T-helper 17 cell (primary cell): ENCODE results near the gene MYO7B. TPM values are rescaled to one million over a fixed set of nuclear protein-coding genes. Genes with fewer than 3 reads are reported as not detected.

Experiments used
- ATAC-seq: fragments of 150-1000 bp; cut with Tn5 transposase; 2 replicates; pipeline ENCODE4 v1.10.0; 2021; ENCODE audit warnings: mild to moderate bottlenecking, moderate library complexity
- DNase-seq, 3 donors: peaks; one replicate each; pipeline versions ENCODE4 v3.0.0 to v3.0.0-alpha.2; 2020 to 2021
- H3K9me3 ChIP-seq: one replicate; pipeline ENCODE4 v1.7.0; 2013; ENCODE audit warnings: low read length, mild to moderate bottlenecking; ENCODE audit not compliant: control insufficient read depth, poor library complexity, severe bottlenecking
- H3K27ac Mint-ChIP-seq: one replicate; pipeline ENCODE4 v1.8.0; 2022; ENCODE audit warnings: mild to moderate bottlenecking, moderate library complexity, mixed read lengths
- H3K27me3 Mint-ChIP-seq: one replicate; pipeline ENCODE4 v1.8.0; 2022; ENCODE audit warnings: mixed read lengths
- H3K36me3 Mint-ChIP-seq: one replicate; pipeline ENCODE4 v1.8.0; 2022; ENCODE audit warnings: low read depth, mixed read lengths
- H3K4me1 Mint-ChIP-seq: one replicate; pipeline ENCODE4 v1.8.0; 2022; ENCODE audit warnings: mild to moderate bottlenecking, mixed read lengths
- H3K4me3 Mint-ChIP-seq: one replicate; pipeline ENCODE4 v1.8.0; 2022; ENCODE audit warnings: mild to moderate bottlenecking, moderate library complexity, mixed read lengths
- total RNA-seq, 4 donors: library from RNA in 2 of 4; stranded (reverse) in 2 of 4; gene quantifications; one replicate each; pipeline ENCODE4 v1.2.3 and lab custom pipeline; 2022 to 2026

MYO7B gene
- total RNA-seq, 2 donors from 2014 or later = 0.23 to 0.75 TPM

DNA sequence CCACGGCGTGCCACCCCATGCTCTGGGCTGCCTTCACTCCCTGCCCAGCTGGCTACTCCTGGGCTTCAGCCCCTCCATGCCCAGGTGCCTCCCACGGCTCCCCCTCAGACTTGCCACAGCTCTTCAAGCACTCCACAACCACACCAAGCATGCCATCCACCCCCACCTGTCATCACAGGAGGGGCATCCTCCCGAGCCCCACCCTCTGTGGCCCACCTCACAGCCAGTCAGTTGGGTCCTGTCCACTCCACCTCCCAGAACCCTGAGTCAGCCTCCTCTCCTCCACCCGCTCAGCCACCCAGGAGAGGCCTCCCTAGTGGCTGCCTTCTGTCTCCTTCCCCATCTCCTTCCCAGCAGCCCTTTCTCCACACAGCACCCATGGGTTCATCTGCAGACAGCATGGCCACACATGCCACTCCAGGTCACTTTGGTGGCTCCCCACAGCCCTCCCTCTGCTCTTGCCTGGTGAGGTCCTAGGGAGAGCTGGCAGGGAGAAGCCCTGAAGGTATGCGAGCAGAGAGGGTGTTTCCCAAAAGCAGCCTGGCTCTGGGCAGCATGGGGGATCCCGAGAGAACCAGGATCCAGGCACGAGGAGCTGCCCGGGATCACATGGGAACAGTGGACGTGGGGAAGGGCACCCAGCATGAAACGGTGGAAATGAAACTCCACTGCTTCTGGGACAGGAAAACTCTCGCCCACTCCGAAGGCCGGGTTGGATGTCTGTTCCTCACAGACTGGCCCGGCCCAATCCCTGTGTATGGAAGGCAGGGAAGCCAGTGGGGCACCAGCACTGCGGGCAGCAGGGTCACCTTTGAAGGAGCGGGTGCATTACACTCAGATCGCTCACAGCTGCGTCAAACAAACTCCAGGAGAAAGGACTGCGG is 137.1 kb downstream of the MYO7B start:
- H3K9me3 ChIP-seq = no peaks in the 10 kb centered on the region
- DNase-seq (no peak), ATAC-seq (no peak)
- Mint-ChIP-seq H3K4me1 (peaks cover 16% of the 10 kb centered on the region), H3K36me3 (peaks cover 8% of the 10 kb centered on the region), H3K4me3 (no peak overlapping the region), H3K27me3 (peaks cover 72% of the 10 kb centered on the region), H3K27ac (no peak overlapping the region)

DNA sequence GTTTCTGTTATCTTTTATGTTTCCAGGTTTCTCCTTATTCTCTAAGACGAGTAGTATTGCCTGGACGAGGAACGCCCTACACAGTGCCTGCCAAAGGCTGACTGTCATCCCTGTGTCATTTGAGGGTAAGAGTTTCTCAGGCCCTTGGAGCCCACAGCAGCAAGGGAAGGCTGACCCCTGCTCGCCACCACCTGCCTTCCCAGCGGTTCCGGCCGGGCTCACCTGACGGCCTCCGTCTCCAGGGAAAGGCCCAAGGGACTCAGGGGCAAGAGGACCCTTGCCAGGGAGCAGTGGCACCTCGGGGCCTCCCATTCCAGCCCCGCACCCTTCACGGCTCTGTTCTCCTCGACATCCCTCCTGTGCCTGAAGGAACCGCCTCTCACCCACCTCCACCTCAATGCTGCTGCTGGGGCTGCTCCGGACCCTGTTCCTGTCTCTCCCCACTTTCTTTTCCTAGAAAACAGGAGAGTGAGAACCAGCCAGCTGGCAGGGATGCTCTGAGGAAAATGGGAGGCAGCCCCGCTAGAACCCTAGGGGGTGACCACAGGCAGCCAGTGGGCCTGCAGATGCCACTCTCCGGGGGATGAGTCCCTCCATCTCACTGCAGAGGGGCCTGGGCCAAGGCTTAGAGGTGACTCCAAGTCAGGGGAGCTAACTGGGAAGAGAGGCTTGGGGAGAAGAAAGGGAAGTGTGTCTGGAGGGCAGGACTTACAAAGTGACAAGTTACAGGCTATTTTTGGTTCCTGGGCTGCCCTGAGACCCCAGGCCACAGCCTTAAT is 138.0 kb downstream of the MYO7B start:
- no peak for ATAC-seq
- H3K4me3 Mint-ChIP-seq = peak overlapping the region; percentile 82
- peaks cover 11% of the 10 kb centered on the region for H3K36me3 Mint-ChIP-seq
- peak overlapping the region; percentile 19 for H3K27ac Mint-ChIP-seq
- no peak for DNase-seq
- peaks cover 81% of the 10 kb centered on the region for H3K27me3 Mint-ChIP-seq
- H3K9me3 ChIP-seq = no peaks in the 10 kb centered on the region
- H3K4me1 Mint-ChIP-seq = peaks cover 16% of the 10 kb centered on the region

DNA sequence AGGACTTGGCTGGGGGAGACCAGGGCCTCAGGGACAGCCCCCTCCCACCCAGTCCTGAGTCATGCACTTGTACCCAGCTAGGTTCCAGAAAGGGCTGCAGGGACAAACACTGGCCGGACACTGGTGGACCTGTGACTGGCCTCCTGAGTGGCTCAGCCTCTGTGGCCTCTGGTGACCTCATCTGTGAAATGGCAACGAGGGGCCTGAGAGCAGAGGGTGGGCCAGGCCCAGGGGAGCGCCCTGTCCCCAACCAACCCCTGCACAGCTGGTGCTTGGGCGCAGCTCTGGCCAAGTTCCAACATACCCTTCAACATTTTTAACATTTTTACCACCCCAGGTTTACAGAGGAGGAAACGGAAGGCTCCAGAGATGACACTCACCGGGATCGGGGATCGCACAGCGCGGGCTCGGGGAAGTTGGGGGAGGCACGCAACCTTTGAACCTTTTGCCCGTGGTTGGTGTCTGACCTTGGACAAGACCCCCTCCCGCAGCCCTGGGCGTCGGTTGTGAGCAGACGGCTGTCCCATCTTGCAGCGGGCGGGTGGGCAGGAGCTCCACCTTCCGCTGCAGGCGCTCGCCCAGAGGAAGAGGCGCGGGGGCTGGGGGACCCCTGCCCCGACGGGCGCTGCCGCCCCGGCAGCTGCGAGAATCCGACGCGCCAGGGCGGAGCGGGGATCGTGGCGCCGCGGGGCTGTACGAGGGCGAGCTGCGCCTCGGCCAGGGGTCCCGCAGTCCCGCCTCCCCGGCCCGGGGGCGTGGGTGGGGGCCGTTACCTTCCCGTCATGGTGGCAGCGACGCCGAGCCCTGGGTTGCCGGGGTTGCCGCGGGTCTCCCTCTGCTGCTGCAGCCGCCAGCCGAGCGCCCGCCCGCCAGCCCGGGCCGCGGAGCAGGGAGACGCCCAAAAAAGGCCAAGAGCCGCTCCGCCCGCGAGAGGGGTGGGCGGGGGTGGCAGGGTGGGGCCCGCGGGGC is 139.0 kb downstream of the MYO7B start:
- DNase-seq (no peak), ATAC-seq (peak; percentile 59)
- Mint-ChIP-seq H3K27me3 (peaks cover 81% of the 10 kb centered on the region), H3K4me1 (peaks cover 16% of the 10 kb centered on the region), H3K4me3 (peak overlapping the region; percentile 82), H3K36me3 (peaks cover 14% of the 10 kb centered on the region), H3K27ac (peak overlapping the region; percentile 19)
- no peaks in the 10 kb centered on the region for H3K9me3 ChIP-seq

DNA sequence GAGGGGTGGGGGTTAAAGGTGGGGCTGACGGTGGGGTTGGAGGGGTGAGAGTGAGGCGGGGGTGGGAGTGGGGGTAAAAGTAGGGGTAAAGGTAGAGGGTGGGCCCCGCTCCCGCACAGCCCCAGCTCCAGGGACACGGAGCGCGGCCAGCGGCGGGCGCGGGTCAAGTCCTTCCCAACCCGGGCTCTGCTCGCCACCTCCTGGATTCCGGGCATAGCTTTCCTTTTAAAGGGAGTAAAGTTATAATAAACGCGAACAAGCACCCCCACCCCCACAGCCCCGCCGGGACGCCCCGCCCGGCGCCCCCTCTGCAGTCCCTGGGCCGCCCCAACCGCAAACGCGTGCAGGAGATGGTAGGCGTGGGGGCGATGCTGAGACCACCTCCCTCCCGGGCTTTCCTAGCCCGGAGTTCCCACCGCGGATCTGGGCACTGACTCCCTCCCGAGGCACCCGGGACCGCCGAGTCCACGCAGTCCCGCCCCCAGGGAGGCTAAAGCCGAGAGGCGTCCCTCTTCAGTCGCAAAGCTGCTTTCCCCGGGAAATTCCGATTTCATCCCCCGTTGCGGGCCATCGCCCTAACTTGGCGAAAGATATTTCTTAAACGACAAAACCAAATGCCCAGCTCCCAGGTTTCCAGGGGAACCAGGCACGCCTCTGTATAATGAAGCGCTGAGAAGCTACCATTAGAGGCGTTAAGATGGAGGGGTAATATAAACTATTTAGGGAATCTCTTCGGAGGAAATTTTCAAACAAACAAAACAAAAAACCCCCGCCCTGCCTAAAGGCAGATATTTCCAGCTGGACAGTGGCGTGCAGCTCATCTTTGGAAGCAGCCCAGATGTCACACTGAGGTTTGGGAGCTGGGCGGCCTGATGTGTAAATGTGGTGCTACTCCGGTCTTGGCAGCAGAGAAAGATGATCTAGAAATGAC is 140.1 kb downstream of the MYO7B start, which contains the start of gene LIMS2:
LIMS2 (minus strand) TSS at position 200 of the 931 bp plus-strand sequence. CDS start 506 bp downstream, outside the sequence.
- H3K9me3 ChIP-seq = no peaks in the 10 kb centered on the region
- Mint-ChIP-seq H3K4me3 (peak within 1 kb of the TSS; percentile 82), H3K27ac (no peak within 1 kb of the TSS), H3K36me3 (peaks cover 14% of the 10 kb centered on the region), H3K27me3 (peaks cover 76% of the 10 kb centered on the region), H3K4me1 (peaks cover 16% of the 10 kb centered on the region)
- DNase-seq = no peak
- ATAC-seq = no peak

DNA sequence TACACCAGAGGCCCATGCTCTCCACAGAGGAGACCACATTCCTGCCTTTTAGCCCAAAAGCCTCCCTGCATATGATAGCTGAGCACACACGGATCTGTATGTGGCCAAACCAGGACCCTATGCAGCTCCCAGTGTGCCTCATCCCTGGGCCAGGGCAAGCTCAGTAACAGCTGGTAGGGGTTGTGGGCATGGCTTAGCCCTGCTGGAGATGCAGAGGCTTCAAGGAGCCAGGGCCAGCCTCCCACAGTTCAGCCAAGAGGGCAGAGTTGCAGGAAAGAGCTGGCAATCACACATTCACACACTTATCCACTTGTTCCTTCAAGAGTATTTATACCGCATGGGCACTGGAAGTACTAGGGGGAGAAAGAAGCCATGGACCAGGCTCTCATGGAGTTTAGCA is 141.4 kb downstream of the MYO7B start:
- Mint-ChIP-seq H3K4me3 (peak overlapping the region; percentile 21), H3K27ac (no peak overlapping the region), H3K36me3 (peaks cover 14% of the 10 kb centered on the region), H3K27me3 (peaks cover 69% of the 10 kb centered on the region), H3K4me1 (peaks cover 16% of the 10 kb centered on the region)
- DNase-seq = no peak
- H3K9me3 ChIP-seq = no peaks in the 10 kb centered on the region
- no peak for ATAC-seq

DNA sequence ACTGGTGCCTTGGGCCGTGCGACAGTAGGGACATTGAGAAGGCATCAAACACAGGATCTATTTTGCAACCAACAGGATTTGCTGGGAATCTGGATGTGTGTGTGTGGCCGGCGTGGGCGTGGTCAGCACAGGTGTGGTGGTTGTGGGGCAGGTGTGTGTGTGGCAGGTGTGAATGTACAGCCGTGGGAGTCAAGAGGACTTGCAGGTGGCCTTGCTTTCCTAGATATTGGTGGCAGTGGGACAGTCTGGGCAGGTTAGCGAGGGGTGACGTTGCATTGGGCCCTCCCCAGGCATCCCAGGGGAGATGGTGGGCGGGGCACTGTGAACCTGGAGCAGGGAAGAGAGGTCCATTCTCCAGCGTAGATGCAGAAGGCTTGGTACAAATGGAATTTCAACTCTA is 143.0 kb downstream of the MYO7B start:
- peaks cover 11% of the 10 kb centered on the region for H3K4me1 Mint-ChIP-seq
- no peak for DNase-seq
- H3K4me3 Mint-ChIP-seq = no peak overlapping the region
- H3K27me3 Mint-ChIP-seq = peaks cover 53% of the 10 kb centered on the region
- H3K36me3 Mint-ChIP-seq = peaks cover 9% of the 10 kb centered on the region
- no peak overlapping the region for H3K27ac Mint-ChIP-seq
- H3K9me3 ChIP-seq = no peaks in the 10 kb centered on the region
- no peak for ATAC-seq

DNA sequence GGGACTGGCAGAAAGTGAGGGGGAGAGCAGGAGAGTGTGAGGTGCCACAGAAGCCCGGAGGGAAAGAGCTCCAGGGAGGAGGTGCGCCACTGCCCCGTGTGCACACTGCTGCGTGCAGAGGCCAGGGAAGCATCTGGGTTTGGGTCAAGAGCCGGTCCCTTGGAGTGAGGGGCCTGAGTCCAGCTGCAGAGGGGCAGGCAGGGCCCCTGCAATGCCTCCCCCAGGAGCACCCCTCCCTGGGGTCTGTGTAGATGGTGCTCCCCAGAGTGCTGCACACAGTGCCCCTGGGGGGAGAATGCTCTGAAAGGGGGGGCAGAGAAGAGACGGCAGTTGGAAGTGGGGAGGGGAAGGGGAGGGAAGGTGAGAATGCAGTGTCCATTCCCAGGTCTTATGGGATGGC is 143.5 kb downstream of the MYO7B start:
- ATAC-seq = no peak
- H3K4me1 Mint-ChIP-seq = peaks cover 9% of the 10 kb centered on the region
- H3K9me3 ChIP-seq = no peaks in the 10 kb centered on the region
- H3K4me3 Mint-ChIP-seq = peak overlapping the region; percentile 25
- H3K27me3 Mint-ChIP-seq = peaks cover 53% of the 10 kb centered on the region
- DNase-seq = no peak
- no peak overlapping the region for H3K27ac Mint-ChIP-seq
- peaks cover 9% of the 10 kb centered on the region for H3K36me3 Mint-ChIP-seq

DNA sequence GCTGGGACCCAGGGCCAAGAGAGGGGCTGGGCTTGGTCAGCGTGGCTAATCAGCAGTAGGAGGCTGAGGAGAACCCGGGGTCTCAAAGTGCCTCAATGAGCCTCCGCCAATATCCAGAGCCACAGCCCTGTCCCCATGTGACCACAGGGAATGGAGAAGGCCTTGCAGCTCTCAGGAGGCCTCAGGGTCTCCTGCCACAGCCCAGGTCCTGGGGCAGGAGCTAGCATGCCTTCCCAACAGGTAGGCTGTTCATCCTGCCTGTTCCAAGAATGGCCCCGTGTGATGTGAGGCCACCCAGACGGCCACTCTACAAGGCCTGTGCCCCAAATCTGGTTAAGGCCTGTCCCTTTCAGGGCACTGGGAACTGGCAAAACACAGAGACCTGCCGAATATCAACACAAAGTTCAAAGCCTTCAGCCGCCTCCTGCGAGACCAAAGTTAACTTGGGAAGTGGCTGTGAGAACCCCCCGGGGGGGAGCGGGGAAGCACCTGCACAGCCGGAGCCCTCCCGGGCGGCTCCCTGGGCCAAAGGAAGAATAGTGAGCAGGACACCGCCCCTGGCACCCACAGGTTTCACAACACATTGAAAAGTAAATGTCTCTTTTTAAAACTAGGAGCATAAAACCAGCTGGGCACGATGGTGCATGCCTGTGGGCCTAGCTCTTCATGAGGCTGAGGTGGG is 144.3 kb downstream of the MYO7B start:
- H3K4me3 Mint-ChIP-seq = no peak overlapping the region
- H3K36me3 Mint-ChIP-seq = peaks cover 9% of the 10 kb centered on the region
- H3K4me1 Mint-ChIP-seq = peaks cover 6% of the 10 kb centered on the region
- DNase-seq (no peak), ATAC-seq (no peak)
- H3K27me3 Mint-ChIP-seq = peaks cover 50% of the 10 kb centered on the region
- H3K9me3 ChIP-seq = no peaks in the 10 kb centered on the region
- no peak overlapping the region for H3K27ac Mint-ChIP-seq

DNA sequence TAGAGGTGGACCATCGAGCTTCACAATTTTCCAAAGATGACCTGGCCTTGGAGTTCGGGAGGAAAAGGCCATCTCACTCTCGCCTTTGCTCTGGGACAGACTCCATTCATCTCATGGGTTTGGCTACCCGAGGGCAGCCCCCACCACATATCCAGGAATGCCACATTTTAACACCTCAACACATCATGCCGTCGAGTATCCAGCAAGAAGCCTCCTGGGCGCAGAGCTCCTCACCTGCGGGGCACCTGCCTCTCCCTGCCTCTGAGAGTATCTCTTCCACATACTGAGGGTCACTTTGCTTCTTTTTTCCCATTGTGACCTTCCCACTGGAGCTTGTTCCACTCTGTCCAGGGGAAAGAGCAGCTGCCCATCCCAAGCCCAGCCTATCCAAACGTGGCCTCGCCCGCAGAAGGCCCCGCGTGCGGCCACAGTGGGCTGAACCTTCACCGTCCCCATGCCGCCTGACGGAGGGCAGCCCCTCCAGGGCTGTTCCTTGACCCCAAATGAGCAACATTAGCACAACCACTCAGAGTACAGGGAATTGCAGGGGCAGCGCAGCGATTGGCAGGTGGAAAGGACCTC is 145.3 kb downstream of the MYO7B start:
- Mint-ChIP-seq H3K4me1 (peaks cover 3% of the 10 kb centered on the region), H3K36me3 (peaks cover 9% of the 10 kb centered on the region), H3K27me3 (peaks cover 51% of the 10 kb centered on the region), H3K4me3 (no peak overlapping the region), H3K27ac (no peak overlapping the region)
- DNase-seq = no peak
- H3K9me3 ChIP-seq = no peaks in the 10 kb centered on the region
- no peak for ATAC-seq

DNA sequence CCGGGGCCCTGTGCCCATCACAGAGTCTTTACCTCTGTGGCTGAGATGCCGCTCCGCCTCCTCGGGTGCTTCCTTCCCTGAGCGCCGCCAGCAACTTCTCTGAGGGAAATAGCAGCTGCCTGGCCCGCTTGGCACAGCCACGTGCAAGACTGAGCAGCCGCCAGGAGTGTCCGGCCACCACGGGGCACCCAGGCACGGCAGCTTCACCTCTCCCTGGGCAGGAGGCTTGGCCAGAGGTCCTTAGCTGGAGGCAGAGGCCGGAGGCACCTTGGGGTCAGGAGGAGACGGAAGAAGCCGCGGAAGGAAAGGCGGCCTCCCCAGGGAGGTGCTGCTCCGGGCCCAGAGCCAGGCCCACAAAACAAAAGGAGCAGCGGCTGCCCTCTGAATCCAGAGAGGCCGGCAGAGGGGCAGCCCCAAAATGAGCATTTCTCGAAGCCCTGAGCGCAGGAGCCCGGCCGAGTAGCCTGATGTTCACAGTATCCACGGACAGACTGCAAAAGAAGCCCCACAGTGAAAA is 145.9 kb downstream of the MYO7B start:
- Mint-ChIP-seq H3K36me3 (peaks cover 6% of the 10 kb centered on the region), H3K27ac (no peak overlapping the region), H3K4me1 (no peaks in the 10 kb centered on the region), H3K4me3 (no peak overlapping the region), H3K27me3 (peaks cover 46% of the 10 kb centered on the region)
- no peak for DNase-seq
- no peak for ATAC-seq
- H3K9me3 ChIP-seq = no peaks in the 10 kb centered on the region
